HG03095 (cell line): Measurements from ENCODE around the gene LPP.

ENCODE experiments used
- ATAC-seq: cut with Tn5 transposase; IDR thresholded peaks from one replicate; pipeline ENCODE4 v1.9.1; 2021; ENCODE audit warnings: moderate library complexity; ENCODE audit not compliant: unreplicated experiment

Gene LPP

DNA sequence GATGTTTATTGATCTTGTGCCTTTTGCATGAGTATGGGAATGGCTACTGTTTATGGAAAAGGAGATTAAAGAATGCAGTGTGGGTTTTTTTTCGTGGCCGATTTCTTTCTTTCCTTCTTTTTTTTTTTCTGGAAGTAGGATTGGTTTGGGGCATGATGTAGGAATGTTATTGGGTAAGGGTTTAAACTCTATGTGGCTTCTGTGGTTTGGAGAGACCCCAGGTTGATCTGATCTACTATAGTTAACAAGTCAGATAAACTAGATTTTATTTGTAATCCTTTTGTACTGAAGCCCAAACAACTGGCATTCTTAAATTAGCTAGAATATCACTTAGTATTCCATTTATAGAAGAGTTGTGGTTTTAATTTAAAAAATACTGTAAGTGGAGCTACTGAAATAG, 304.8 kb downstream of the LPP start:
- ATAC-seq = no peak

DNA sequence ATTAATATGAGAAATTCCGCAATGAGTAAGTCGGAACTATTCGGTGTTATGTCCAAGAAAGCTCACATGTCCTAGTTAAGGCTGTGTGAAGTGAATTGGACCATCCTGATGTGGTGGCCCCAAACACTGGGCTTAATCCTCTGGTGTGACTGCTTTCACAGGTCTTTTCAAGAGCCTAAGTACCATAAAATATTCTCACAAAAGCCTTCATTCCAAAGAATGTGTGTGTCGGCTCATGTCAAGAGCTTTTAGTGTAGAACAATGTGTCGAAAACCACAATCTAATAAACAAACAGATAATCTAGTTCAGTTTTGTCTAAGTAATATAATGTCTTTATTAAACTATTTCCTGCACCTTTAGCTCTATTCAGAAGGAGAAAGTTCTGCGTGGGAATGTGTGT, 311.4 kb downstream of the LPP start:
- no peak for ATAC-seq

DNA sequence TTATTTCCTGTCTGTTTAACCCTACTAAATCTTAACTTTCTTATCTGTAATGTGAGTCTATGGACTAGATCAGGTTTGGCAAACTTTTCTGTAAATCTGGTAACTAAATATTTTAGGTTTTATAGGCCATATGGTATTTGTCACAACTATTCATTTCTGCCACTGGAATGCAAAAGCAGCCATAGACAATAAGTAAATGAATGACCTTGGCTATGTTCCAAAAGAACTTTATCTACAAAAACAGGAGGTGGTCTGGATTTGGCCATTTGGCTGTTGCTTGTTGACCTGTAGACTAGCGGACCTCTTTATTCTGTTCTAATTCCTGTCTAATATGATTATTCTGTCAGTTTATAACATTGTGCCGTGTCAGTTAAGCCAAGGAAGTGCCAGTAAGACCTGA, 314.2 kb downstream of the LPP start:
- ATAC-seq = no peak

DNA sequence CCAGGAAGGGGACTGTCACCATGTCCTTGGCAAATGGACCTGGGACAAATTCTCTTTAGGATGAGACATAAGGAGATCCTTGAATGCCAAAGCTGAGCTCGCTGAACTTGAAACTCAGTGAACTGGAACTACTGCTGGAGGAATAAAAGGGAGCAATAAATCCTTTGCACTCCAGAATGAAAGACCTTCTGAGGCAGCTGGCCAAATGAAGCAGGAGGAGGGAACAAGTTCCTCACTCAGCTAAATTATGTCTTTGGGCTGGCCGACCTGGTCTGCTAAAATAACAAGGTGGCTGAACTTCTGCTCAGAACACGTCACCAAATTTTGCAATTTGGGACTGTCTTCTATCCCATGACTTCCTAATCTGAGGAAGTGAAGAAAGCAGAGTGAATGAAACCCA, 314.7 kb downstream of the LPP start:
- ATAC-seq = no peak

DNA sequence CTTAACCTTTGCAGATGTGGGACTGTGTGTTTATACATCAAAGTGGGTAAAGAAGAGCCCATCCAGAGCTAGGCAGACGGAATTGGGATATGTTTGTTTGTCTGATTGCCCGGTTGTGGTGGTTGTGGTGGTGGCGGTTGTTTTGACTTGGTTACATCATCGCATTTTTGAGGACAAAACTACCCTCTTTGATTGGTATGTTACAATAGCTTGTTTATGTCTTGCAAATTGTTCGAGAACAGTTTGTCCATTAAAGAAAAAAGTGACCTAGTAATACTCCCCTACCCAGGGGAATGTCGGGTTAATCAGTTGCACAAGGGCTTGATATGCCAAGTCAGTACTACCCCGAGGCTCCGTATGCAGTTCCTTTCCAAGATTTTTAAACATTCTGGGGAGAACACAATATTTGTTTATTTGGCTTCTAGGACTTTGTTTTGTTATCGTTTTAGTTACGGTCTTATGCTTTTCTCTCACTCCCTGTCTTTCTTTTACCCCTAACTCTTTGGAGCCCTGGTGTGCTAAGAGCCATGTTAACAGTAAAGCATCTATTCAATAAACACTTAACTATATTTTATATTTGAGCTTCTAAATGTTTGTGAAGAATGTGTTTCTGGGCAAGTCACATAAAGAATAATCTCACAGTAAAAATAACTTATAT, 315.4 kb downstream of the LPP start:
- no peak for ATAC-seq

DNA sequence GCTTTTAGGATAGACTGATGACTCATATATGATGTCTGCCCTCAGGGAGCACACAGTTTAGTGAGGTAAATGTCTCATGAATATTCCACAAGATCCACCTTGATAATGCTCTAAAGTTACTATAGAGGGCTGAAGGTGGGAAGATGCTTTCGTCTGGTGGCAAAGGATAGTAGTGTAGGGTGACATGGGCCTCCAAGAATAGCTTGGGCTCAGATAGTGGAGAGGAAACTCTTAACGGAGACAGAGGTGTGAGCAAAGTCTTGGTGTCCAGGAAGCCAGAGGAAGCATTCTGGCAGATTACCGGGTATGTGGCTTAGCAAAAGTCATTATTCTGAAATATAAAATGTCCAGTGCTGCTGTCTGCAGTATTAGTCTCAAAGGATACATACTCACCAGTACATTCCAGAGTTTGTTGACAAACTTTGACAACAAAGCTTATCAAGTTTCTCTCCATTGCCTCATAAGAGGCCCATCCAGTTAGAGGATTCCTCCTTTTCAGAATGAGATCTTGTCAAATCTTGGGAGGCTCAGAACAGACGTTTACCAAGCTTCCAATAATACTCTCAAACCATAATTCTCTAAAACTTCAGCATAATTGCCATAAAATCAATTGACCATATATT, 316.7 kb downstream of the LPP start:
- no peak for ATAC-seq

DNA sequence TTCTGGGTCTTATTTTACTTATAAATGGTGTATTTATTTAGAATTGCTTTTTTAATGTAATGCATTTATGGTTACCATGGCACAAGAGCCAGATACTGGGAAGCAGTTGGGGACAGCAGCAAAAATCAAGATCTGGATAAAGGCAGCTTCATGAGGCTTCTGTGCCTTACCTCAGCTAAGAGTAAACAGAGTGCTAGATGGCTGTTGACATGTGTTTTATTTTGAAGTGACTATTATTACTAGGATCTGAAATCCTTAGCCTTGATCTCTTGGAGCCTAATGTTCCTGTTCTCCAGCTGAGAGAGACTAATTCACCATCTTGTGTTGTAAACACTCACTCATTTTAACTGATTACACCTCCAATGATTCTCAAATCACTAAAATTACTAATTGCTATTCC, 317.8 kb downstream of the LPP start:
- ATAC-seq = no peak

DNA sequence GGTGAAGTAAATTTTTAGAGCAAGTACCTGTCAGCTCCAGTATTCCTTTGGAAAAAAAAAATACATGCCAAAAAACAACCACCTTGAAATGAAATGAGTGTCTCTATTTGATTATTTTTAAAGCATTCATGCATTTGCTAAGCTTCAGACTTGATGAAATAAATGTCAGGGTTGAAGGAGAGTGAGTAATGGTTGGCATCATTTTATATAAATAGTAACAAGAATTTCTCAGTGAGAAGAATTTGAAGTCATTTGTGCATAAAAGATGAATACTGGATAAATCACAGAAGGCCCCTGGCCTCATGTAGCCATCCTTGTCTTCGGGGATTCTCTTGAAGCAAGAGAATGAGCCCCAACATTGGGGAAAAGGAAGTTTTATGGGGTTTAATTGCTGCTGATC, 318.4 kb downstream of the LPP start:
- ATAC-seq = no peak

DNA sequence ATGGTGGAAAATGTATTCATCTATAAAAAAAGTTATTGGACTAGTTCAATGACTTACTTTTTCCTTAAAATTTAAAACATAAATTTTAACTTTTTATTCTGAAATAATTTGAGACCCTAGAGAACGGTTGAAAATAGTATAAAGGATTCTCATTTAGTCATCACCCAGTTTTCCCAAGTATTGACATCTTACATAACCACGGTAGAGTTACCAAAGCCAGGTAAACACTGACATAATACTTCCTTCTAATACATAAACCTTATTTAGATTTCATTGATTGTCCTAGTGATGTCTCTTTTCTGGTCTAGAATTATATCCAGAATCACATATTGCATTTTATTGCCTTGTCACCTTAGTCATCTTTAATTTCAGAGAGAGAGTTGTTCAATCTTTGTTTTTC, 319.1 kb downstream of the LPP start:
- ATAC-seq = no peak

DNA sequence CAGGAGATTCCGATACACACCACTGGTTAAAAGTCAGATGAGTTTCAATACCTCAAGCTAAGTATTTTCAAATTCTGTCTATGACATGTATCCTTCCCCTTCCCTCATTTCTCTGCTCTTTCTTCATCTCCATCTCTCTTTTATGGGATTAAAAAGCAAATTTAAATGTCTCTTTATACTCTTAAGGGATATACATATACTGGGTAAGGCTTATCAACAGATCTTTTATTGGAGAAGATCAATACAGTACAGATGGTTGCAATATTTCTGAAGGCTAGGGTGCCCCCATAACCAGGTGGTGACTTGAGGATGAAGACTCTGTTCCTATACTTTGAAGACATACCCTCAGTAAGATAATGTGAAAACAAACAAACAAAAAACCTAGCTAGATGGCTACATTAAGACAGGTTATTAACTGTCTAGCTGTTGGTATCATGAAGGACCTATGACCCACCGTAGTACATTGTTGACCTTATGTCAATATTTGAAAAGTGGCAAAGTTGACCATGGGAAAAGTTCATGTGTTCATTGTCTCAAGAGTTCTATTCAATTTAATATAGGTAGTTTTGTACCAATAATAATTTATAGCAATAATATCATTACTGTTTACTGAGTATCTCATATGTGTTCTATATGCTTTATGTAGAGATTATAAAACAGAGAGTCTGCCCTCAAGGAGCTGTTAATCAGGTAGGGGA, 319.8 kb downstream of the LPP start:
- no peak for ATAC-seq

DNA sequence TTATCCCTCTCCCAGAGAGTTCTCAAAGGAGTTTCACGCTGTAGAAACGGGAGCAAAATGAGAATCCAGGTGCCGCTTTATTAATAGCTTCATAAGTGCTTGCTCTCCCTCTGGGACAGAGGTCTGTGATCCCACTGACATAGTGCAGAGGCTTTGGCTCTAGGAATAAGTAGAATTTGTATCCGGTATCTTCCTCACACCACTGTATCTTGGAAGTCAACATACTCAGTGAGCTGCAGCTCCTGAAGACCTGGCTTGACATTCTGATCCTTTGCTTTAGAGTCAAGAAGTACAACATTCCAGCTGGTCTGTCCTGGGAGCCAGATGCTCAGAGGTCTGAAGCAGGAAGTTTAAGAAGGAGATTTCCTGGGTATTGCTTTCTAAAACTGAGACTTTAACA, 323.0 kb downstream of the LPP start:
- no peak for ATAC-seq

DNA sequence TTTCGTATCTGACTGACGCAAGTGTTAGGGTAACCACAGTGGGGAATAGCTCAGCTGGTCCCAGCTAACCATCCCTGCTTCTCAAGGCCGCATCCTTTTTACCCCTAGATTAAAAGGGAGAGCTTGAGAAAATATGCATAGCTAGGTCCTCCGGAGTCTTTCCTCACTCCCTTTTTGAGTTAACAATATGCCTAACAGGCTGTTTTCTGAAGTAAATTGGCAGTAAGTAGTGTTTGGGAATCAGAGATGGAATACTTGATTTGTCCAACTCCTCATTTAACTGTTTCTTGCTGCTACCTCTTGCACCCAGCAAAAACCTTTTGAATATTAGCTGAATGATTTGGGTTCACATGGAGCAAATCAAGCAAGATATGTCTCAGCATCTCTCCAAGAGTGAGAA, 326.1 kb downstream of the LPP start:
- no peak for ATAC-seq

DNA sequence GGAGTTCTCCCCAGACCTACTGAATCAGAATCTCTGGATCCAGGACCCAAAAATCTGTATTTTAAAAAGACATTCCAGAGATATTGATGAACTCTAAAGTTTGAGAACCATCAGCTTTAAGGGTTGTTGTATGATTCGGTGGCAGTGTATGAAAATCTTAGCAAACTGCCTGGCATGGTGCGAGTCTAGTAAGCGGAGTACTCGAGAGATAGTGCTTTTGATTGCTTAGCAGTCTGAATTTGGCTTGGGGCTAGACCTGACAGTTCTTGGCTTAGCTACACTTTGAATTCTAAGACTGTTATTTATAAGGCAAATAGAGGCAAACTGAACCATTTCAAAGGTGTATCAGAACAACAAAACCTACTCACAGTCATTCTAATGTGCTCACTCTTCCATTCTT, 329.0 kb downstream of the LPP start:
- ATAC-seq = no peak

DNA sequence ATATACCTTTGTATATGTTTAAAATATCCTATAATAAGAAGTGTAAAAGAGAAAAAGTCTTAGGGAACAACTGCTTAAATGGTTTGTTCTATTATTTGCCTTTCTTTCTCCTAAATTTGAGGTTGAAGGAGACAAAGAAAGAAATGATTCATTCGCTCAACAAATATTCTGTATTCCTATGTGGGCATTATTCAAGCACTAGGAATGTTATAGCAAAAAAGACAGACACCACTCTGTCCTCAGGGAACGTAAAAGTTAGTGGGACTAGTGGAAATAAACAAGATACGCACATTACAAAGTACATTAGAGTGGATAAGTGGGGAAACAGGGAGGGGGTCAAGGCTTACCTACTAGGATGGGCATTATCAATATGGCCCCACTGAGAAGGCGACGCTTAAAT, 332.2 kb downstream of the LPP start:
- no peak for ATAC-seq

DNA sequence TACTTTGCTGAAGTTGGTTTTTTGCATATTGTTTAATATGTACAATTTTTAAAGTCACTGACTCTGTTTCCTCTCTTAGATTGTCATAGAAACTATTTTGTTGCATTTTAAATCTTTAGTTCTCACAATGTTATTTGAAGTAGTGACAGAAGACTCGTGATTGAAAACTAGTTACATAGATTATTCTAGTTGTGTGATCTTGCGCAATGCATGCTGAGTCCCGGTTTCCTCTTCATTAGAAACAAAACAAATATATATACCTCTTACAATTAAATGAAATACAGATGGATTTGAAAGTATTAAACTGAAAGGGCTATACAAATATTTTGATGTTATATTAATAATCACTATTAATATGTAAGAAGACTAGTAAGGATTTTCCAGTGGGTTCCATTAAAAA, 333.0 kb downstream of the LPP start:
- ATAC-seq = no peak

DNA sequence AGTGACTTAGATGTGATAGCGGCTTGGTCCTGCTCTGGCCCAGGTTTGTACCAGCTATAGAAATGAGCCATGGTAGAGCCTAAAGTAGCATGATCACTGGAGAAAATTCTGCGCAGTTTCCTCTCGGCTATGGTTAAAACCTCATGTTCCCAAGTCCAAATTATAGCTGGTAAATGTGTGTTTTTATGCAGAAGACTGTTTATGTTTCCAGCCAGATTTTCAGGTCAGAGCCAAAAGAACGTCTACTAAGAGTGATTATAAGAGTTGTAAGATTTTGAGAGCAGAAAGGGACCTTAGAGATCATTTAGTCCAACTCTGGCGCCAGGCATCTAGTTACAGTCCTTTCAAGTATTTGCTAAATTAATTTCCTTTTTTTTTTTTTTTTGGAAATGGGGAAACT, 333.7 kb downstream of the LPP start:
- ATAC-seq = no peak

DNA sequence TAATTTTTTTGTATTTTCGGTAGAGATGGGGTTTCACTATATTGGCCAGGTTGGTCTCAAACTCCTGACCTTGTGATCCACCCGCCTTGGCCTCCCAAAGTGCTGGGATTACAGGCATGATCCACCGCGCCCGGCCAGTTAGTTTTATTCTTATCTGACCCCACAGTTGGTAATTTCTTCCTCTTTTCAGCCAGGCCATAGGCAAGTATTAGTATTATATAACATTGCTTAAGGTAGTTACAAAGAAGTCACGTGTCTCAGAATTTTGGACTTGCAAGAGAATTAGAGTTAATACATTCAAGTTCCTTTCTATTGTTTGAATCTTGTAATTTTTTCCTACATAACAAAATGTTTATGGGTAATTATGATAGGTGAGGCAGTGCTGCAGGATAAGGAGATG, 334.8 kb downstream of the LPP start:
- ATAC-seq = no peak

DNA sequence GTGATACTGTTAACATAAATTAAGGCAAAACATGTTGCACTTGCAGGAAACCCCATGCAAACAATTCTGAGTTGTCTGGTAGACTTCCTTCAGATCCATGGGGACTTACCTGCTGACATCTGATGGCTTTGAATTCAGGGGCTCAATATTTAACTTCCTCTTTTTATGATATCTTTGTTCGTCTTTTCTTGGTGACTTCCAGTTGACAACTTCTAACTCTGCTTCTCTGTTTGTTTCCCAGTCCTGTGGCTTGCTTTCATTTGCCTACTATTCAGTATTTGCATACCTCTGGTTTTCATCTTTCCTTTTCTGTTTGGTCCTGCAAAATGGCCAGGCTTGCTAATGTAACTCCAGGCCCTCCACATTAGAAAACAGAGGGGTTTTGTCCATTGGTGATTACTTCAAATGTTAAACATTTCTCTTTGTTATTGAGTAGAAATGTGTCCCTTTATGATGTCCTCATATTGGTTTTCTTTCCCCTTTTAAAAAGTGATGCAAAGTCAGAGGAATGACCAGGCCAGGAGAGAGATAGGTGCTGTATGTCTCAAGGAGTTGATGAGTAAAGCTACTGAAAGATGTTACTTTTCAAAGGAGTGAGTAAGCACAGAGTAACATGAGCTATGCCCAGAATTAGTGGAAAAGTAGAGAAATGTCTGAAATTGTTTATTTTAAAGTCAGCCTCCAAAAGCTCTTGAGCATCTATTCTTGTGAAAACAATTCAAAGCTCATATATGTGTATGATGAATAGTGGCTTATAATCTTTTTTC, 335.9 kb downstream of the LPP start:
- no peak for ATAC-seq

DNA sequence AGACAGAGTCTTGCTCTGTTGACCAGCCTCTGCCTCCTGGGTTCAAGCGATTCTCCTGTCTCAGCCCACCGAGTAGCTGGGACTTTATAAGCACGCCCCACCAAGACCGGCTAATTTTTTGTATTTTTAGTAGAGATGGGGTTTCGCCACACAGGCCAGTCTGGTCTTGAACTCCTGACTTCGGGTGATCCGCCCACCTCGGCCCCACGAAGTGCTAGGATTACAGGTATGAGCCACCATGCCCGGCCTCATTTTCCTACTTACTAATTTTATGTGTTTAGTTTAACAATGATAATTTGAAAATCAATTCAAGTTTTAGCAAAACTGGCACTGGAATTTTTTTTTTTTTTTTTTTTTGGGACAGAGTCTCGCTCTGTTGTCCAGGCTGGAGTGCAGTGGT, 336.5 kb downstream of the LPP start:
- no peak for ATAC-seq

DNA sequence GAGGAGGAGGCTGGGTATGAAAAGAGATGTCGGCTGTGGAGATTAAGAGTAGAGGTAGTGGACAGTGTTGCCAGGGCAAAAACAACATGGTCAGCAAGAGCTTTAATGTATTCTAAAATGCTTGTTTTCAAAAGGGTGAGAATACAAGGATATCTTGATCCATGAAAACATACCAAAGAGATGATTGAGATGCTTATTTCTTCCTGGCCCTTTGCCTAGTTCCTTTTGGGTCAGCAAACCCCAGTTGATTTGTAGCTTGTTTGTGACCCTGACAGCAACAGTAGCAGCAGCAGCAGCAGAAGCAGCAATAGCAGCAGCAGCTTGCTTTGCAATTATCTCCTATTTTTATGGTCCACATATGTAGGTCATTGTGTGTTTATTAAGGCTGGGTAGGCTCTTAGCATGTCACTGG, 337.3 kb downstream of the LPP start:
- no peak for ATAC-seq

DNA sequence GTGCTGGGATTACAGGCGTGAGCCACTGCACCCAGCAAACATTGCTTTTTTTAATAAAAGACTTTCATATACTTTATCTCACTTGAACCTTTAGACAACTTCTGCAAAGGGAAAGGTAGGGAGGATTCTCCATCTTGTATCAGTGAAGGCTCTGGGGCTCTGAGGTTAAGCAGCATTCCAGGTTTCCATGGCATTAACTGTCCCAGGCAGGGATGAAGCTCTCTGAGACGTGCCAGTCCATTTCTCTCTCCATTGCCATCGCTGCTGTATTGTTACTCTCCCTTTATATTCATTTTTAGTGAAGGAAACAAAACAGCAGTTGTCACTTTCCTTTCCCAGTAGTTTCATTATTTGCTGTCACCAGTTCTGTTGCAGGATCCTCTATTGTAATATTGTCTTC, 342.4 kb downstream of the LPP start:
- no peak for ATAC-seq

DNA sequence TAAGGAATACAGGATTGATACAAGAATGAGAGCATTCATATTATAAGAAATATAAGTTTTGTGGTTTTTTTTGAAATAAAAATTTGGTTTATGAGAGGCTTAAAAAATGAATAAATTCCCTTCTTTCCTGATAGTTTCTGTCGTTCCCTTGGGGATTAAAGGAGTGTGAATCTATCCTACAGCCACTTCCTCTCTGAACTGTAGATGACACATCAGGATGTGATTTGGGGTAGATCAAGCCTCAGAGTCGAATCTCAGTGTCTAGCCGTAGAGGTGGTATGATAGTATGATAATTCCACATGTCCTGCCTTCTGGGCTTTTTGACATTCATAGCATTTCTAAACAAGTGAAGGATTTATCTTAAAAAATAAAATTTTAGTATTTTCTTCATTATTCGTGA, 343.1 kb downstream of the LPP start:
- no peak for ATAC-seq
